ENCODE measurements around the gene LRRC8C. TPM values are rescaled to one million over a fixed set of nuclear protein-coding genes. Genes with fewer than 3 reads are reported as not detected.

The LRRC8C gene
- total and polyA plus RNA-seq, 2 of the 8 experiments (the other 6 are each of a cell fraction or from before 2014, with no cell fraction given): 1.1 to 2.1 TPM

- TF ChIP-seq ATF3 (IDR thresholded peaks at IDR 0.05; ENCODE audit: insufficient read depth, low read depth, low read length) (no peak), POLR2A (IDR thresholded peaks at IDR 0.05; ENCODE audit: control extremely low read depth in 1 of 2, low read depth in 2 of 2, low read length in 2 of 2) (no peak), NRF1 (IDR thresholded peaks at IDR 0.05; ENCODE audit: low read depth, low read length) (no peak), SP1 (IDR thresholded peaks at IDR 0.05; ENCODE audit: low read depth, low read length) (no peak), CREB1 (IDR thresholded peaks at IDR 0.05) (no peak), HDAC6 (IDR thresholded peaks at IDR 0.05; ENCODE audit: low read depth, low read length) (no peak)
Measured at GRCh38 chr1:89746424-89747149, 113.7 kb downstream of the LRRC8C start (continued).

Measured in H1 (cell line).